Measurements from ENCODE around the gene COX14. TPM values are rescaled to one million over a fixed set of nuclear protein-coding genes. Genes with fewer than 3 reads are reported as not detected.

The COX14 gene
- total and polyA plus RNA-seq, 10 of the 15 experiments (the other 5 are each of a cell fraction or from before 2014, with no cell fraction given), result 44.6 to 361 (median 120) TPM

- ChIA-PET CTCF (interaction anchor here (0.6 to 5.1 kb wide), 2 partner anchors 11 to 99 kb away, joined by 3 to 30 read pairs; partner anchors contain the start of gene COX14), POLR2A (no interaction called here), RAD21 (ENCODE audit: unreplicated experiment) (interaction anchor here (1.0 kb wide), 1 partner anchor 193 kb away, joined by 3 read pairs; no protein-coding TSS in a partner anchor), SMC1A (ENCODE audit: uncharacterized antibody, unreplicated experiment) (interaction anchor here (1.2 kb wide), 1 partner anchor 53 kb away, joined by 3 read pairs; no protein-coding TSS in a partner anchor)
- Histone ChIP-seq H3K4me3 (no peak overlapping the region), H3K27me3 (replicated peaks in 1 of 2; ENCODE audit: control insufficient read depth in 2 of 2, insufficient read depth in 2 of 2, low read length in 1 of 2) (no peaks in the 10 kb centered on the region), H3K27ac (ENCODE audit: control insufficient read depth, insufficient read depth) (no peak overlapping the region), H3K9me3 (replicated peaks; ENCODE audit: control insufficient read depth, insufficient read depth, low read length) (no peaks in the 10 kb centered on the region), H3K4me2 (ENCODE audit: control insufficient read depth, insufficient read depth) (no peak overlapping the region), H3K79me2 (ENCODE audit: control insufficient read depth, insufficient read depth, low read length) (peaks cover 13% of the 10 kb centered on the region), H2AFZ (ENCODE audit: control insufficient read depth, low read depth, low read length) (no peak overlapping the region), H3K9ac (ENCODE audit: control insufficient read depth, insufficient read depth, low read length) (no peak overlapping the region), H3K36me3 (ENCODE audit: control insufficient read depth in 2 of 2, insufficient read depth in 2 of 2, low read length in 1 of 2) (peaks cover 6 to 13% of the 10 kb centered on the region in 2 experiments), H3K4me1 (ENCODE audit: control insufficient read depth, insufficient read depth, low read length) (peaks cover 11% of the 10 kb centered on the region; the same call in 1 of the 2 replicates), H4K20me1 (ENCODE audit: control insufficient read depth, insufficient read depth) (peaks cover 3% of the 10 kb centered on the region; the same call in 1 of the 2 replicates)
- WGBS (ENCODE audit: insufficient coverage, insufficient replicate concordance, low lambda C conversion rate, missing lambda C conversion rate), result 98% methylated on average over 4 of the region's 5 CpGs
- DNase-seq (ENCODE audit: low read depth, low spot score) (no peak), ATAC-seq (no peak), FAIRE-seq (no peak)
- intact Hi-C loops (cut with micrococcal nuclease; ENCODE audit: unreplicated experiment), result no loop called here
- TF ChIP-seq GATAD2B (conservative IDR thresholded peaks at IDR 0.05; ENCODE audit: low read depth), result no peak
- no TSS peak for BruUV-seq (replicated peaks)
- in situ Hi-C loops (cut with MboI), result no loop called here
Observed at GRCh38 chr12:50121641-50122040, 9.6 kb downstream of the COX14 start.

GRCh38 chr12:50123203-50123602 is 11.2 kb downstream of the COX14 start:
- Histone ChIP-seq H3K27me3 (replicated peaks in 1 of 2; ENCODE audit: control insufficient read depth in 2 of 2, insufficient read depth in 2 of 2, low read length in 1 of 2) (no peaks in the 10 kb centered on the region), H3K4me1 (ENCODE audit: control insufficient read depth, insufficient read depth, low read length) (peaks cover 11% of the 10 kb centered on the region; the same call in 1 of the 2 replicates), H3K4me3 (no peak overlapping the region), H4K20me1 (ENCODE audit: control insufficient read depth, insufficient read depth) (peaks cover 3% of the 10 kb centered on the region; the same call in 1 of the 2 replicates), H3K9me3 (replicated peaks; ENCODE audit: control insufficient read depth, insufficient read depth, low read length) (no peaks in the 10 kb centered on the region), H3K27ac (ENCODE audit: control insufficient read depth, insufficient read depth) (no peak overlapping the region), H3K9ac (ENCODE audit: control insufficient read depth, insufficient read depth, low read length) (no peak overlapping the region), H3K79me2 (ENCODE audit: control insufficient read depth, insufficient read depth, low read length) (peaks cover 6% of the 10 kb centered on the region), H3K4me2 (ENCODE audit: control insufficient read depth, insufficient read depth) (no peak overlapping the region), H2AFZ (ENCODE audit: control insufficient read depth, low read depth, low read length) (no peak overlapping the region), H3K36me3 (ENCODE audit: control insufficient read depth in 2 of 2, insufficient read depth in 2 of 2, low read length in 1 of 2) (peaks cover 6 to 20% of the 10 kb centered on the region in 2 experiments)
- FAIRE-seq (no peak), DNase-seq (ENCODE audit: low read depth, low spot score) (no peak), ATAC-seq (no peak)
- intact Hi-C loops (cut with micrococcal nuclease; ENCODE audit: unreplicated experiment) (no loop called here), in situ Hi-C loops (cut with MboI) (no loop called here)
- POLR2A ChIA-PET, result interaction anchor here (1.6 kb wide), 1 partner anchor 44 kb away, joined by 3 read pairs; the partner anchor contains the start of gene CERS5
- SMC1A ChIA-PET (ENCODE audit: uncharacterized antibody, unreplicated experiment), result interaction anchor here (1.5 kb wide), 1 partner anchor 44 kb away, joined by 3 read pairs; the partner anchor contains the start of gene CERS5
- whole genome bisulfite sequencing (ENCODE audit: insufficient coverage, insufficient replicate concordance, low lambda C conversion rate, missing lambda C conversion rate), result 57% methylated on average over 2 of the region's 2 CpGs
- CTCF ChIA-PET, result interaction anchor here (1.1 to 5.1 kb wide), 3 partner anchors 9 to 49 kb away, joined by 3 to 30 read pairs (median 4); partner anchors contain the start of gene COX14
- RAD21 ChIA-PET (ENCODE audit: unreplicated experiment), result no interaction called here
- no TSS peak for BruUV-seq (replicated peaks)
- TF ChIP-seq TBL1XR1 (IDR thresholded peaks at IDR 0.05; ENCODE audit: low read depth, low read length), result no peak
- no peak for TF ChIP-seq MAX (IDR thresholded peaks at IDR 0.05; ENCODE audit: low read depth, low read length)
- TF ChIP-seq HDAC2 (IDR thresholded peaks at IDR 0.05), result no peak
- TF ChIP-seq STAT1 (conservative IDR thresholded peaks at IDR 0.05), result no peak
- TF ChIP-seq ZZZ3 (IDR thresholded peaks at IDR 0.05; ENCODE audit: control insufficient read depth, insufficient read length, low read depth), result no peak
- no peak for TF ChIP-seq ESRRA (IDR thresholded peaks at IDR 0.05; ENCODE audit: low read length)
- TF ChIP-seq, protein P1, sequence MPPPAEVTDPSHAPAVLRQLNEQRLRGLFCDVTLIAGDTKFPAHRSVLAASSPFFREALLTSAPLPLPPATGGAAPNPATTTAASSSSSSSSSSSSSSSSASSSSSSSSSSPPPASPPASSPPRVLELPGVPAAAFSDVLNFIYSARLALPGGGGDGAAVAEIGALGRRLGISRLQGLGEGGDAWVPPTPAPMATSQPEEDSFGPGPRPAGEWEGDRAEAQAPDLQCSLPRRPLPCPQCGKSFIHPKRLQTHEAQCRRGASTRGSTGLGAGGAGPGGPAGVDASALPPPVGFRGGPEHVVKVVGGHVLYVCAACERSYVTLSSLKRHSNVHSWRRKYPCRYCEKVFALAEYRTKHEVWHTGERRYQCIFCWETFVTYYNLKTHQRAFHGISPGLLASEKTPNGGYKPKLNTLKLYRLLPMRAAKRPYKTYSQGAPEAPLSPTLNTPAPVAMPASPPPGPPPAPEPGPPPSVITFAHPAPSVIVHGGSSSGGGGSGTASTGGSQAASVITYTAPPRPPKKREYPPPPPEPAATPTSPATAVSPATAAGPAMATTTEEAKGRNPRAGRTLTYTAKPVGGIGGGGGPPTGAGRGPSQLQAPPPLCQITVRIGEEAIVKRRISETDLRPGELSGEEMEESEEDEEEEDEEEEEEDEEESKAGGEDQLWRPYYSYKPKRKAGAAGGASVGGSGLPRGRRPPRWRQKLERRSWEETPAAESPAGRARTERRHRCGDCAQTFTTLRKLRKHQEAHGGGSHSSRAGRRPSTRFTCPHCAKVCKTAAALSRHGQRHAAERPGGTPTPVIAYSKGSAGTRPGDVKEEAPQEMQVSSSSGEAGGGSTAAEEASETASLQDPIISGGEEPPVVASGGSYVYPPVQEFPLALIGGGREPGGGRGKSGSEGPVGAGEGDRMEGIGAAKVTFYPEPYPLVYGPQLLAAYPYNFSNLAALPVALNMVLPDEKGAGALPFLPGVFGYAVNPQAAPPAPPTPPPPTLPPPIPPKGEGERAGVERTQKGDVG (CRISPR knock-in tag; IDR thresholded peaks at IDR 0.05), result no peak
- no peak for TF ChIP-seq NR2F1 (conservative IDR thresholded peaks at IDR 0.05)
- TF ChIP-seq, protein P2, sequence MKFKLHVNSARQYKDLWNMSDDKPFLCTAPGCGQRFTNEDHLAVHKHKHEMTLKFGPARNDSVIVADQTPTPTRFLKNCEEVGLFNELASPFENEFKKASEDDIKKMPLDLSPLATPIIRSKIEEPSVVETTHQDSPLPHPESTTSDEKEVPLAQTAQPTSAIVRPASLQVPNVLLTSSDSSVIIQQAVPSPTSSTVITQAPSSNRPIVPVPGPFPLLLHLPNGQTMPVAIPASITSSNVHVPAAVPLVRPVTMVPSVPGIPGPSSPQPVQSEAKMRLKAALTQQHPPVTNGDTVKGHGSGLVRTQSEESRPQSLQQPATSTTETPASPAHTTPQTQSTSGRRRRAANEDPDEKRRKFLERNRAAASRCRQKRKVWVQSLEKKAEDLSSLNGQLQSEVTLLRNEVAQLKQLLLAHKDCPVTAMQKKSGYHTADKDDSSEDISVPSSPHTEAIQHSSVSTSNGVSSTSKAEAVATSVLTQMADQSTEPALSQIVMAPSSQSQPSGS (IDR thresholded peaks at IDR 0.05; ENCODE audit: low read length), result no peak
- TF ChIP-seq, protein P3, sequence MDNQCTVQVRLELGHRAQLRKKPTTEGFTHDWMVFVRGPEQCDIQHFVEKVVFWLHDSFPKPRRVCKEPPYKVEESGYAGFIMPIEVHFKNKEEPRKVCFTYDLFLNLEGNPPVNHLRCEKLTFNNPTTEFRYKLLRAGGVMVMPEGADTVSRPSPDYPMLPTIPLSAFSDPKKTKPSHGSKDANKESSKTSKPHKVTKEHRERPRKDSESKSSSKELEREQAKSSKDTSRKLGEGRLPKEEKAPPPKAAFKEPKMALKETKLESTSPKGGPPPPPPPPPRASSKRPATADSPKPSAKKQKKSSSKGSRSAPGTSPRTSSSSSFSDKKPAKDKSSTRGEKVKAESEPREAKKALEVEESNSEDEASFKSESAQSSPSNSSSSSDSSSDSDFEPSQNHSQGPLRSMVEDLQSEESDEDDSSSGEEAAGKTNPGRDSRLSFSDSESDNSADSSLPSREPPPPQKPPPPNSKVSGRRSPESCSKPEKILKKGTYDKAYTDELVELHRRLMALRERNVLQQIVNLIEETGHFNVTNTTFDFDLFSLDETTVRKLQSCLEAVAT (IDR thresholded peaks at IDR 0.05), result no peak
